Stimulated activated CD4-positive, alpha-beta T cell treated with anti-CD3 and anti-CD28 coated beads, Interleukin-4, amount 100 ng/mL, for 24 hours (primary cell): ENCODE results near the gene SEMA6A.

Experiments
- DNase-seq: peaks from one replicate; pipeline ENCODE4 v3.0.0-alpha.2; 2020

SEMA6A gene

DNA sequence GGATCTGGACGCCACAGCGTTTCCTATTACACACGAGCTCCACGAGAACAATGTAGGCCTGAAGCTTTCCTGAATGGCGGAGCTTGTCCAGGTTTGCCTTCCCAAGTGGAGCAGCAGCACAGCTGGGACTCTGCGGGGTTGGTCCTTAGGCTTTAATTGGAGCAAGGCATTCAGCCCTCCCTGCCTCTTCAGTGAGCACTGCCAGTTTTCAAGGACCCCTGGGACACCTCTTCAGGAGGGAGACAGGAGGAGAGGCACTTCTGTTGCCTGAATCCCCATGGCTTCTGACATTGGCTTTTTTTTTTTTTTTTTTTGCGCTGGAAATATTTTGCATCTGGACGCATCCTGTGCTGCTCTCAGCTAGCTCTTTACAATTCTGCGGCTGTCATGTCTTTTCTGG is 179.4 kb downstream of the SEMA6A start:
- no peak for DNase-seq

GRCh38 chr5:116394186-116394867 is 180.3 kb downstream of the SEMA6A start:
- no peak for DNase-seq
